ENCODE results near the gene ANK2.
A peak's percentile ranks its signal among the peaks of the same experiment; 100 is the strongest.

ANK2 gene

GRCh38 chr4:113145147-113145518, 95.7 kb downstream of the ANK2 start:
- peak overlapping the region in 1 of 2 experiments; percentile 55 for H3K18ac ChIP-seq (ENCODE audit: low read depth in 1 of 2, low read length in 2 of 2)
- H3K9ac ChIP-seq (ENCODE audit: low read length): no peak overlapping the region
- no peak overlapping the region for H3K4ac ChIP-seq (ENCODE audit: low read depth in 1 of 2, low read length in 2 of 2)
- no peaks in the 10 kb centered on the region for H3K27me3 ChIP-seq (ENCODE audit: control insufficient read depth in 1 of 2, insufficient read depth in 1 of 2, low read length in 2 of 2)
- no peak overlapping the region for H4K8ac ChIP-seq (ENCODE audit: low read length)
- no peak overlapping the region for H2BK15ac ChIP-seq (ENCODE audit: low read depth, poor library complexity, severe bottlenecking)
- no peak overlapping the region for H2BK5ac ChIP-seq (ENCODE audit: low read depth, low read length, poor library complexity, severe bottlenecking)
- H2AK5ac ChIP-seq (ENCODE audit: low read length, severe bottlenecking): no peak overlapping the region
- peak overlapping the region in 1 of 2 experiments; percentile 32 for H2BK12ac ChIP-seq (ENCODE audit: low read length in 2 of 2)
- H3K23ac ChIP-seq (ENCODE audit: low read length in 2 of 2): no peak overlapping the region
- no peak overlapping the region for H2AFZ ChIP-seq (ENCODE audit: low read depth, low read length)
- no CpG with 5 or more reads among the region's 1 CpG for WGBS
- no peak overlapping the region for H3K4me2 ChIP-seq (ENCODE audit: low read length, poor library complexity, severe bottlenecking)
- no peak for DNase-seq
- H3K79me1 ChIP-seq (replicated peaks; ENCODE audit: low read length, poor library complexity, severe bottlenecking): no peaks in the 10 kb centered on the region
- no peak overlapping the region for H2BK120ac ChIP-seq (ENCODE audit: low read depth, low read length)
- no peak overlapping the region for H3K27ac ChIP-seq (ENCODE audit: low read length, poor library complexity, severe bottlenecking)
- H3K4me3 ChIP-seq (ENCODE audit: insufficient read depth in 1 of 2, low read depth in 1 of 2, low read length in 2 of 2): no peak overlapping the region
- H3K36me3 ChIP-seq (ENCODE audit: control insufficient read depth in 1 of 2, insufficient read depth in 2 of 2, low read depth in 1 of 2, low read length in 2 of 2): no peaks in the 10 kb centered on the region
- H3K4me1 ChIP-seq (ENCODE audit: control insufficient read depth, insufficient read depth, low read depth, low read length): peaks cover 9% of the 10 kb centered on the region
- no peak overlapping the region for H4K91ac ChIP-seq (ENCODE audit: low read length)
- peak overlapping the region in 1 of 2 experiments; percentile 18 for H3K14ac ChIP-seq (ENCODE audit: low read length in 2 of 2)
- H3K9me3 ChIP-seq (ENCODE audit: control insufficient read depth, low read length): no peaks in the 10 kb centered on the region

DNA sequence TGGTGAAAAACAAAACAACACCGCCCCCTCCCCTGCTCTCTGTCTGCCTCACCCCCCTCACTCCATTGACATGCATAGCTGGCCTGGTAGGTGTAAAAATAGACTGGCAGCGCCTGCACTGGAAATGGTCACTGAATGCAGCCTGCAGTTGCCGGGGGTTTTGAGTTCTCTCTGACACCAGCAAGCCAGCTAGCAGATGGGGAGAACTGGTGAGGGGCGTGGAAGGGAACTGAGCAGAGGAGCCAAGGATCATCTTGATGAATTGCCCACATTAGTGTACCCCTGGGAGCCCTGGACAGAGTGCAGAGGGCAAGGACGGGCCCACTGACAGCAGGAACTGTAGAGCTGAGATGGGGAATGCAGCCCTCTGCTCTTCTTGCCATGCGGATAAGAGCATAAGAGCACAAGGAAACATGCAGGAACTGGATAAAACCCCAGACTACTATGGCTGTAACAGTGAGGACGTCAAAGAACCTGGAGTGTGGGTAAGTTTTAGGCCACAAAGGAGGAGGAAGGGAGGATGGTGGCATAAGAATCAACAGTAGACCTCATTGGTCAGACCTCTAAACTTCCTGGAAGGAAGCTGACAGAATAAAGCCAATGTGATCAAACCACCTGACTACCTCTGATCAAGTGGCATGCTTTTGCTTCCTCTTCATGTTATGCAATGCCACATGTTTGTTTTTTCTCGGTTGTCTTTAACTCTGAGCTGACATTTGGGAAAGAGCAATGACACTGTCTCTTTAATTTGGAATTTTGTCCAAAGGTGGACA, 96.3 kb downstream of the ANK2 start:
- H3K4me1 ChIP-seq (ENCODE audit: control insufficient read depth, insufficient read depth, low read depth, low read length): peaks cover 9% of the 10 kb centered on the region
- no peak overlapping the region for H2BK120ac ChIP-seq (ENCODE audit: low read depth, low read length)
- 21% methylated on average over 7 of the region's 8 CpGs for WGBS
- H2BK12ac ChIP-seq (ENCODE audit: low read length in 2 of 2): peak overlapping the region; percentile 32 to 40
- no peak overlapping the region for H3K23ac ChIP-seq (ENCODE audit: low read length in 2 of 2)
- no peak overlapping the region for H2AK5ac ChIP-seq (ENCODE audit: low read length, severe bottlenecking)
- no peak overlapping the region for H2AFZ ChIP-seq (ENCODE audit: low read depth, low read length)
- H3K9me3 ChIP-seq (ENCODE audit: control insufficient read depth, low read length): no peaks in the 10 kb centered on the region
- no peak overlapping the region for H3K4me2 ChIP-seq (ENCODE audit: low read length, poor library complexity, severe bottlenecking)
- no peaks in the 10 kb centered on the region for H3K36me3 ChIP-seq (ENCODE audit: control insufficient read depth in 1 of 2, insufficient read depth in 2 of 2, low read depth in 1 of 2, low read length in 2 of 2)
- H2BK15ac ChIP-seq (ENCODE audit: low read depth, poor library complexity, severe bottlenecking): no peak overlapping the region
- H3K4me3 ChIP-seq (ENCODE audit: insufficient read depth in 1 of 2, low read depth in 1 of 2, low read length in 2 of 2): no peak overlapping the region
- peak overlapping the region in 1 of 2 experiments; percentile 18 for H3K14ac ChIP-seq (ENCODE audit: low read length in 2 of 2)
- H2BK5ac ChIP-seq (ENCODE audit: low read depth, low read length, poor library complexity, severe bottlenecking): no peak overlapping the region
- DNase-seq: peak; percentile 17
- peak overlapping the region; percentile 39 for H3K27ac ChIP-seq (ENCODE audit: low read length, poor library complexity, severe bottlenecking)
- H4K91ac ChIP-seq (ENCODE audit: low read length): no peak overlapping the region
- H3K79me1 ChIP-seq (replicated peaks; ENCODE audit: low read length, poor library complexity, severe bottlenecking): no peaks in the 10 kb centered on the region
- peak overlapping the region; percentile 60 for H4K8ac ChIP-seq (ENCODE audit: low read length)
- H3K4ac ChIP-seq (ENCODE audit: low read depth in 1 of 2, low read length in 2 of 2): no peak overlapping the region
- peak overlapping the region; percentile 24 to 55 for H3K18ac ChIP-seq (ENCODE audit: low read depth in 1 of 2, low read length in 2 of 2)
- no peaks in the 10 kb centered on the region for H3K27me3 ChIP-seq (ENCODE audit: control insufficient read depth in 1 of 2, insufficient read depth in 1 of 2, low read length in 2 of 2)
- H3K9ac ChIP-seq (ENCODE audit: low read length): no peak overlapping the region

DNA sequence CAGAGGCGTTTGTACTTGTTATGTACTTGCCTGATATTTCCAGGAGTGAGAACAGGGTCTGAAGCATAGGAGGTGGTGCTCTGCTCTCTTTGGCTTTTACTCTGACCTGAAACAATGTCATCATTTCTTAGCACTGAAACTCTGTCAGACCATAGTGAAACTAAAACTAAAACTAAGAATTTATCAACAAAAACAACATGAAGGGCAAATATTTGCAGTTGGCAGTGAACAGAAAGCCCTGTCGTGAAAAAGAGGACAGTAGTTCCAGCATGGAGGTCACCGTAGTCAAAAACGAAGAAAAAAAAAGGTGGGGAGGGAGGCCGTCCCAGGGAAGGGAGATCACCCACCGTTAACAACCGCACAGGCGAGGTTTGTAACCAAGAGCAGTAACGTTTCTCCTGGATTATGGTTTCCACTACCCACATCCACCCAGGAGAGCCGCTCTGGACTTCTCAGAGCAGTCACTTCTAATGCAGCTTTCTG, 97.5 kb downstream of the ANK2 start:
- WGBS: 90% methylated on average over 7 of the region's 10 CpGs
- Histone ChIP-seq H3K4ac (ENCODE audit: low read depth in 1 of 2, low read length in 2 of 2) (no peak overlapping the region), H2BK15ac (ENCODE audit: low read depth, poor library complexity, severe bottlenecking) (no peak overlapping the region), H3K27me3 (ENCODE audit: control insufficient read depth in 1 of 2, insufficient read depth in 1 of 2, low read length in 2 of 2) (no peaks in the 10 kb centered on the region), H2AFZ (ENCODE audit: low read depth, low read length) (no peak overlapping the region), H2AK5ac (ENCODE audit: low read length, severe bottlenecking) (no peak overlapping the region), H3K4me2 (ENCODE audit: low read length, poor library complexity, severe bottlenecking) (peak overlapping the region; percentile 46), H3K4me1 (ENCODE audit: control insufficient read depth, insufficient read depth, low read depth, low read length) (peaks cover 9% of the 10 kb centered on the region), H3K27ac (ENCODE audit: low read length, poor library complexity, severe bottlenecking) (peak overlapping the region; percentile 64), H3K18ac (ENCODE audit: low read depth in 1 of 2, low read length in 2 of 2) (no peak overlapping the region), H3K4me3 (ENCODE audit: insufficient read depth in 1 of 2, low read depth in 1 of 2, low read length in 2 of 2) (peak overlapping the region in 1 of 2 experiments; percentile 79), H4K8ac (ENCODE audit: low read length) (no peak overlapping the region), H2BK5ac (ENCODE audit: low read depth, low read length, poor library complexity, severe bottlenecking) (no peak overlapping the region), H2BK120ac (ENCODE audit: low read depth, low read length) (no peak overlapping the region), H3K9ac (ENCODE audit: low read length) (peak overlapping the region; percentile 92), H3K23ac (ENCODE audit: low read length in 2 of 2) (no peak overlapping the region), H3K36me3 (ENCODE audit: control insufficient read depth in 1 of 2, insufficient read depth in 2 of 2, low read depth in 1 of 2, low read length in 2 of 2) (no peaks in the 10 kb centered on the region), H3K79me1 (replicated peaks; ENCODE audit: low read length, poor library complexity, severe bottlenecking) (no peaks in the 10 kb centered on the region), H2BK12ac (ENCODE audit: low read length in 2 of 2) (no peak overlapping the region), H4K91ac (ENCODE audit: low read length) (no peak overlapping the region), H3K14ac (ENCODE audit: low read length in 2 of 2) (no peak overlapping the region), H3K9me3 (ENCODE audit: control insufficient read depth, low read length) (no peaks in the 10 kb centered on the region)
- DNase-seq: peak; percentile 32

DNA sequence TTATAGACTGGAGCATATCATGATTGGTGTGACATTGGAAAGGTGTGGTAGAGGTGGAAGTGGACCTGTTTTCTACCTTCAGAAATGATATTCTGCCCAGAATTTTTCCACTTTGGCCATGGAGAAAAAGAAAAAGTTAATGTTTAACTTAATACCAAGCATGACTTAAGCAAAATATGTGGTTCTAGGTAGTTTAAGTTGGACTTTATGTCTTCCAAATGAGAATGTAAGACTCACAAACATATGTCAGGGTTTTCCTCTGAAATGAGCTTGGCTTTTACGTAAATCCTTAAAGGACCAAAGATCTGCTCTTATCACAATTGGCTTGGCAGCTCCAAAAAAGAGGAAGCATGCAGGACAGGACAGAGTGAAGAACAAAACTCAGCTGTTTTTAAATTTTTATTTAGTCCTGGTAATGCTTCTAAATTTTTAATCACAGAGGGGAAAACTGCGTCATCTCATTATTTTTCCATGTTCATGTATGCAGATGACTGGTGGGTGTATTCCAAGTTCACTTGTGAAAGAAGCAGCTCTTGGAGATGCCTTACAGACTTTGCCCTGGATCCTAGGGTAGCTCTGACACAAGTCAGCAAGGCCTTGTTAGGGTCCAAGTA, 98.2 kb downstream of the ANK2 start:
- Histone ChIP-seq H3K4me1 (ENCODE audit: control insufficient read depth, insufficient read depth, low read depth, low read length) (peaks cover 9% of the 10 kb centered on the region), H3K23ac (ENCODE audit: low read length in 2 of 2) (no peak overlapping the region), H2BK12ac (ENCODE audit: low read length in 2 of 2) (no peak overlapping the region), H3K79me1 (replicated peaks; ENCODE audit: low read length, poor library complexity, severe bottlenecking) (no peaks in the 10 kb centered on the region), H2BK15ac (ENCODE audit: low read depth, poor library complexity, severe bottlenecking) (no peak overlapping the region), H2BK120ac (ENCODE audit: low read depth, low read length) (no peak overlapping the region), H2AK5ac (ENCODE audit: low read length, severe bottlenecking) (peak overlapping the region; percentile 54), H3K9me3 (ENCODE audit: control insufficient read depth, low read length) (no peaks in the 10 kb centered on the region), H3K4ac (ENCODE audit: low read depth in 1 of 2, low read length in 2 of 2) (no peak overlapping the region), H2AFZ (ENCODE audit: low read depth, low read length) (no peak overlapping the region), H3K9ac (ENCODE audit: low read length) (peak overlapping the region; percentile 92), H3K27me3 (ENCODE audit: control insufficient read depth in 1 of 2, insufficient read depth in 1 of 2, low read length in 2 of 2) (no peaks in the 10 kb centered on the region), H3K4me2 (ENCODE audit: low read length, poor library complexity, severe bottlenecking) (no peak overlapping the region), H3K14ac (ENCODE audit: low read length in 2 of 2) (no peak overlapping the region), H3K18ac (ENCODE audit: low read depth in 1 of 2, low read length in 2 of 2) (no peak overlapping the region), H2BK5ac (ENCODE audit: low read depth, low read length, poor library complexity, severe bottlenecking) (no peak overlapping the region), H4K91ac (ENCODE audit: low read length) (no peak overlapping the region), H3K36me3 (ENCODE audit: control insufficient read depth in 1 of 2, insufficient read depth in 2 of 2, low read depth in 1 of 2, low read length in 2 of 2) (no peaks in the 10 kb centered on the region), H3K4me3 (ENCODE audit: insufficient read depth in 1 of 2, low read depth in 1 of 2, low read length in 2 of 2) (peak overlapping the region in 1 of 2 experiments; percentile 79), H4K8ac (ENCODE audit: low read length) (no peak overlapping the region), H3K27ac (ENCODE audit: low read length, poor library complexity, severe bottlenecking) (peak overlapping the region; percentile 51)
- 100% methylated on average over 1 of the region's 2 CpGs for whole genome bisulfite sequencing
- no peak for DNase-seq

All from mesenchymal stem cell (in vitro differentiated cells and primary cell).